SHP77 treated with DMSO at 0.1 percent for 48 hours (cell line): Measurements from ENCODE around the gene ECSIT.
"Not testable (repeated sequence)": the region's sequence is repeated elsewhere in the genome, so short reads cannot be mapped to it uniquely, and the experiment has no call there.

Experiments used
- DNase-seq: peaks from one replicate; lab custom pipeline; 2025; lab: John Stamatoyannopoulos, UW

ECSIT gene

GRCh38 chr19:11528551-11529341 is at the start of gene ECSIT:
TSS of gene ECSIT (minus strand) at chr19:11529134. CDS start at chr19:11519170, 9,964 bp downstream.
- peak; percentile 92 for DNase-seq

- no peak for DNase-seq
Measured at GRCh38 chr19:11577451-11578257, 48.7 kb upstream of the ECSIT start, which contains the start of gene ACP5. TSS of gene ACP5 (minus strand) at chr19:11577645. CDS start at chr19:11577317, 328 bp downstream.

- DNase-seq, result no peak
Measured at GRCh38 chr19:11576227-11576626, 47.3 kb upstream of the ECSIT start.

- no peak for DNase-seq
Measured at GRCh38 chr19:11574689-11575088, 45.8 kb upstream of the ECSIT start.

- DNase-seq, result not testable (repeated sequence)
Measured at GRCh38 chr19:11573763-11574162, 44.8 kb upstream of the ECSIT start.

- not testable (repeated sequence) for DNase-seq
Measured at GRCh38 chr19:11573354-11573753, 44.4 kb upstream of the ECSIT start.

GRCh38 chr19:11570039-11570462 is 41.1 kb upstream of the ECSIT start:
- DNase-seq, result no peak

GRCh38 chr19:11566164-11566563 is 37.2 kb upstream of the ECSIT start:
- no peak for DNase-seq

GRCh38 chr19:11565649-11565980 is 36.7 kb upstream of the ECSIT start:
- not testable (repeated sequence) for DNase-seq

- DNase-seq, result not testable (repeated sequence)
Measured at GRCh38 chr19:11564082-11564807, 35.3 kb upstream of the ECSIT start.

- no peak for DNase-seq
Measured at GRCh38 chr19:11563532-11563931, 34.6 kb upstream of the ECSIT start.

- peak; percentile 73 for DNase-seq
Measured at GRCh38 chr19:11560404-11561051, 31.6 kb upstream of the ECSIT start.

- peak; percentile 93 for DNase-seq
Measured at GRCh38 chr19:11558881-11559828, 30.2 kb upstream of the ECSIT start, which contains the start of gene ELOF1. TSS of gene ELOF1 (minus strand) at chr19:11559230. CDS start at chr19:11554347, 4,883 bp downstream.

GRCh38 chr19:11556634-11557420 is 27.9 kb upstream of the ECSIT start:
- no peak for DNase-seq

GRCh38 chr19:11555246-11555645 is 26.3 kb upstream of the ECSIT start:
- no peak for DNase-seq

GRCh38 chr19:11554160-11554559 is 25.2 kb upstream of the ECSIT start:
- no peak for DNase-seq

GRCh38 chr19:11552666-11553372 is 23.9 kb upstream of the ECSIT start:
- DNase-seq, result no peak

GRCh38 chr19:11551603-11552235 is 22.8 kb upstream of the ECSIT start:
- no peak for DNase-seq

GRCh38 chr19:11550265-11550664 is 21.3 kb upstream of the ECSIT start:
- DNase-seq, result no peak
